SJCRH30 (cell line): ENCODE measurements around the gene ZNF469. TPM values are rescaled to one million over a fixed set of nuclear protein-coding genes. Genes with fewer than 3 reads are reported as not detected.

Experiments used
- DNase-seq, 2 experiments: peaks; one replicate each; pipeline ENCODE4 v3.0.0-alpha.2; 2015 to 2020
- H3K27ac ChIP-seq: fragments of 250-450 bp; sonication (Bioruptor Pico); 2 replicates; pipeline ENCODE4 v1.5.1; 2020; ENCODE audit warnings: mild to moderate bottlenecking, moderate library complexity
- H3K27me3 ChIP-seq: fragments of 250-450 bp; sonication (Bioruptor Pico); 2 replicates; pipeline ENCODE4 v1.5.1; 2020; ENCODE audit warnings: mild to moderate bottlenecking, moderate library complexity
- H3K36me3 ChIP-seq: fragments of 250-450 bp; sonication (Bioruptor Pico); 2 replicates; pipeline ENCODE4 v1.5.1; 2020; ENCODE audit warnings: mild to moderate bottlenecking, moderate library complexity
- H3K4me1 ChIP-seq: fragments of 250-450 bp; sonication (Bioruptor Pico); 2 replicates; pipeline ENCODE4 v1.5.1; 2020; ENCODE audit warnings: mild to moderate bottlenecking, moderate library complexity
- H3K4me3 ChIP-seq: fragments of 250-450 bp; sonication (Bioruptor Pico); 2 replicates; pipeline ENCODE4 v1.5.1; 2020; ENCODE audit warnings: mild to moderate bottlenecking, moderate library complexity
- H3K9me3 ChIP-seq: fragments of 250-450 bp; sonication (Bioruptor Pico); replicated peaks from 2 replicates; pipeline ENCODE4 v1.5.1; 2020; ENCODE audit warnings: mild to moderate bottlenecking, moderate library complexity
- total RNA-seq: library from RNA; depleted of rRNA; stranded (reverse); fragments of >200 nt; shearing (Covaris generic); gene quantifications from 2 replicates; pipeline ENCODE4 v1.2.3, GENCODE V29; 2014

ZNF469 gene
- total RNA-seq, 1 experiment from 2014 or later, result not detected

DNA sequence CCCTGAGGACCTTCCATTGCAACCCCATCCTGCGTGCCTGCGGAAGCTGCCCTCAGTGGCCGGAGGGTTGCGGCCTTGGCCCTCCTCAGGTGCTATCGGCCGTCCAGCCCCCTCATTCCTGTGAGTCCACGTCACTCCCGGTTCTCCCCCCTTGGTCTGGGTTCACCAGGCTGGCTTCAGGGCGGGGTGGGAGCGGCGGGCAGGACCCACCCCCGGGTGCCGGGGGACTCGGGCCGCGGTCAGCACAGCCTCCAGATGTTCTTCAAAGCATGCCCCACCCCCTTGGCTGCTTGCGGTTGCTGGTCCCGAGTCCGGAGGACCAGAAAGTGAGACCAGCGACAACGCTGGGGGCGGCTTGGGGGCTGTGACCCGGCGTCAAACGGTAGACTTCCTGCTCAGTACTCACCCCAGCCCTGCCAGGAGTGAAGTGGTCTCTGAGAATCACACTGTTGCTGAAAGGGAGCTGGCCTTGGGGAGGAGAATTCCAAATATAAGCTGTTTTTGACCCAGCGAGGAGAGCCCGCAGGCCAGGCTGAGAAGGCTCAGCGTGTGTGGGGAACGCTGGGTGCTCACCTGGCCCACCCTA is 4.5 kb downstream of the ZNF469 start:
- no peak overlapping the region for H3K4me3 ChIP-seq
- DNase-seq, result no peak
- no peaks in the 10 kb centered on the region for H3K27me3 ChIP-seq
- H3K4me1 ChIP-seq, result no peaks in the 10 kb centered on the region
- H3K27ac ChIP-seq, result no peak overlapping the region
- no peaks in the 10 kb centered on the region for H3K9me3 ChIP-seq
- H3K36me3 ChIP-seq, result no peaks in the 10 kb centered on the region

DNA sequence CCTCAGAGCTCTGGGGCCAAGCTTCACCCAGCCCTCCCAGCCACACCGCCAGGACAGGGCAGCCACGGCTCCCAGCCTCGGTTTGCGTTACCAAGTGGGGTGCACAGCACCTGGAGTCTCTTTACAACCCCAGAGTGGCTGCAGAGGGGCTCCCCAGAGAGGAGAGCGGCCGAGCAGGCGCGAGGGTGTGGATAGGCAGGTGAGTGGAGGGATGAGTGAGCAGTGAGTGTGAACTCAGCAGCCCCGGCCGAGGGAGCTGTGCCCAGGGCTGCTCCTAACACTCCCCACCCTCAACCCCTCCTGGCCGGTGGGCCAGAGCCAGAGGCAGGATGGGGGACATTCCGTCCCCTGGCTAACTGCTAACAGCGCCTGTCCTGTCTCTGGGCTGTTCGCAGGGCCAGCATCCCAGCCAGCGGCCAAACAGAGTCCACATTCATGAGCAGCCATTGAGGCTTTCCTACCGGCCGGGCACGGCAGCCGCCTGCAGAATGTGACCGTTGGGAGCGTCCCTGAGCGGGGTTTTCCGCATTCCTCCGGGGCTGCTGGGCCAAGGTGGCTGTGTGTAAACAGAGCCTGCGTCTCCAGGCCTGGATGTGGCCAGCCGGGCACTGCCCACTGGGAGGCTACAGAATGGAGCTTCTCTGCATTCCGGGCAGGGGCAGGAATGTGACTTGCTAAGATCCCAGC is 5.3 kb downstream of the ZNF469 start:
- H3K27me3 ChIP-seq, result no peaks in the 10 kb centered on the region
- no peaks in the 10 kb centered on the region for H3K4me1 ChIP-seq
- no peaks in the 10 kb centered on the region for H3K9me3 ChIP-seq
- no peak overlapping the region for H3K4me3 ChIP-seq
- DNase-seq, result no peak
- H3K27ac ChIP-seq, result no peak overlapping the region
- H3K36me3 ChIP-seq, result no peaks in the 10 kb centered on the region

DNA sequence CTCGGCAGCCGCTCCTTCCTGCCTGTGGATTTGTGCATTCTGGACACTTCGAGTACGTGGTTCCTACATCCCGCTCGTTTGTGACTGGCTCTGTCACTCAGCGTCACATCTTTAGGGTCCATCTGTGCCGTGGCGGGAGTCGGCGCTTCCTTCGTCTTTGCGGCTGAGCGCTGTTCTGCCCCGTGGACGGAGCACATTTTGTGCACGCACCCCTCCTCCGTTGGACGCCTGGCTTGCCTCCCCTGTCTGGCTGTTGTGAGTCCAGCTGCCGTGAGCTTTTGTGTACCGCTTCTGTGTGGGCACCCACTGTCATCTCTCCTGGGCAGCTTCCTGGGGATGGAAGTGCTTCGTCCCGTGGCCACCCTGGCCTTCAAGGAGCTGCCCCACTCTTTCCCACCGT is 6.4 kb downstream of the ZNF469 start:
- Histone ChIP-seq H3K9me3 (no peaks in the 10 kb centered on the region), H3K36me3 (no peaks in the 10 kb centered on the region), H3K4me1 (no peaks in the 10 kb centered on the region), H3K27ac (no peak overlapping the region), H3K27me3 (no peaks in the 10 kb centered on the region), H3K4me3 (no peak overlapping the region)
- DNase-seq, result no peak

- no peak for DNase-seq
- Histone ChIP-seq H3K36me3 (no peaks in the 10 kb centered on the region), H3K4me1 (no peaks in the 10 kb centered on the region), H3K4me3 (no peak overlapping the region), H3K27ac (no peak overlapping the region), H3K9me3 (no peaks in the 10 kb centered on the region), H3K27me3 (no peaks in the 10 kb centered on the region)
Measured at GRCh38 chr16:88389621-88390160, 6.9 kb downstream of the ZNF469 start.

DNA sequence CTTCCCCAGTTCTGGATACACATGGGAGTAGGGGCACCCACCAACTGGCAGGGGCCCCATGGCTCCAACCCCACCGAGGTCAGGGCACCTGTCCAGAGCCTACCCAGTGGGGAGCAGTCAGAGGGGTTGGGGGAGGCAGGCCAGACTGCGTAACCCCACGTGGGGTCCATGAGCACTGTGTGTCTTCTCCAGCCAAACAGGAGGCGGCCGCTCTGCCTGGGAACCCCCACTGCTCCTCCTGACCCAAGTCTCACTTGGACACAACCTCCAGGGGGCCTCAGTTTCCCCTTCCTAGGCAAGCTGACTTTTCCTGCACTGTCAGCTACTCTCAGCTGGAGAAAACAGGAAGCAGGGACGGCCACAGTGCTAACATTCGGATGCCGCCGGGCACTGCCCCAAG is 7.5 kb downstream of the ZNF469 start:
- Histone ChIP-seq H3K27ac (no peak overlapping the region), H3K27me3 (no peaks in the 10 kb centered on the region), H3K4me1 (no peaks in the 10 kb centered on the region), H3K36me3 (no peaks in the 10 kb centered on the region), H3K9me3 (no peaks in the 10 kb centered on the region), H3K4me3 (no peak overlapping the region)
- no peak for DNase-seq

- H3K4me1 ChIP-seq, result no peaks in the 10 kb centered on the region
- no peak overlapping the region for H3K27ac ChIP-seq
- DNase-seq, result no peak
- H3K36me3 ChIP-seq, result no peaks in the 10 kb centered on the region
- no peaks in the 10 kb centered on the region for H3K9me3 ChIP-seq
- H3K4me3 ChIP-seq, result no peak overlapping the region
- H3K27me3 ChIP-seq, result no peaks in the 10 kb centered on the region
Measured at GRCh38 chr16:88390735-88391134, 8.0 kb downstream of the ZNF469 start.

DNA sequence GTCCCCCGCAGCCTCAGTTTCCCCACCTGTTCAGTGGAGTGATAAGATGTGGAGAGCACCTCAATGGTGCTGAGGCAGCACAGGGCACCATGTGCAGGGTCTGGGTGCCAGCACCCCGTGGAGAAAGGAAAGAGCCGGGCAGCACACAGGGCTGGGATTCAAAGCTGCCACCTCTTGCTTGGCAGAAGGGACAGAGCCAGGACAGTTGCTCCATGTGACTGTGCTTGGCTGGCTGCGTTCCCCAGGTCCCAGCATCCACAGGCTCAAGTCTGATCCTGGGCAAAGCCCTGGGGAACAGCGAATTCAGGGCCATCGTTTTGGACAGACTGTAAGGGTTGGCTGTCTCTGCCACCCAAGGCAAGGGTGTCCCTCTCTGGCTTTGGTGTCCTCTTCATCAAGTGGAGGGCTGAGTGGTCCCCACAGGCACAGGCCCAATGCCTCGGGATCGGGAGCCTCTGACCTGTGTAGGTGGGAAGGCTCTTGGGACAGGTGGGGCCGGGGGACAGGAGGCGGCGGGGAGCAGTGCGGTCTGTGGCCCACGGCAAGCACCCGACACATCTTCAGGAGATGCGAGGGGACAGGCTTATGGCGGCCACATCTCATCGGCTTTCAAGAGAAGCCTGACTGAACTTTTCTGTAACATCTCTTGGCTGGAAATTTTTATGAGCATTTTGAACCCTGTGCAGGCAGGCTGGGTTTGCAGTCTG is 8.5 kb downstream of the ZNF469 start:
- H3K27me3 ChIP-seq, result no peaks in the 10 kb centered on the region
- no peak overlapping the region for H3K27ac ChIP-seq
- no peaks in the 10 kb centered on the region for H3K36me3 ChIP-seq
- H3K9me3 ChIP-seq, result no peaks in the 10 kb centered on the region
- no peak overlapping the region for H3K4me3 ChIP-seq
- no peak for DNase-seq
- no peaks in the 10 kb centered on the region for H3K4me1 ChIP-seq

- H3K4me1 ChIP-seq, result no peaks in the 10 kb centered on the region
- no peaks in the 10 kb centered on the region for H3K9me3 ChIP-seq
- no peak for DNase-seq
- no peak overlapping the region for H3K4me3 ChIP-seq
- H3K27me3 ChIP-seq, result 0 out of 2 replicates have a peak, but pooled peaks cover under 1% of the 10 kb centered on the region
- no peak overlapping the region for H3K27ac ChIP-seq
- H3K36me3 ChIP-seq, result no peaks in the 10 kb centered on the region
Measured at GRCh38 chr16:88392111-88392510, 9.4 kb downstream of the ZNF469 start.

DNA sequence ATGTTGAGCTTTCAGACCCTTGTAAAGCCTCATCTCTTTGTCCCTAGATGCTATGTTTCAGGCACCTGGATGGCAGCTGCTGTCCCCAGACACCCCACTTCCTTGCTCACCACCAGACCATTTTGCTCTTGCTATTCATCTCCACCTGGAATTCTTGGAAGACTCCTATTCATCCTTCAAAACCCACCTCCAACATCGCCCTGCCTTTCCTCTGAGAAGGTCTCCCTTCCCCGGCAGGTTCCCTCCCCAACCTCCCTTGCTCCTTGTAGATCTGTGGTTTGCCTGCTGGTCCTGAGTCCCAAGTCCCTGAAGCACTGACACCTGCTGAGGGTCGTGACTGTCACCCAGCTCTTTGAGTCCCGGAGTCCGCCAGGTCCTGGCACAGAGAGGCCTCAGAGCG is 9.9 kb downstream of the ZNF469 start:
- H3K27me3 ChIP-seq, result peaks cover 2% of the 10 kb centered on the region; the same call in 1 of the 2 replicates
- H3K27ac ChIP-seq, result no peak overlapping the region

GRCh38 chr16:88393034-88393433 is 10.3 kb downstream of the ZNF469 start:
- Histone ChIP-seq H3K9me3 (no peaks in the 10 kb centered on the region), H3K27ac (no peak overlapping the region), H3K27me3 (peaks cover 2% of the 10 kb centered on the region; the same call in 1 of the 2 replicates), H3K36me3 (no peaks in the 10 kb centered on the region), H3K4me1 (no peaks in the 10 kb centered on the region), H3K4me3 (no peak overlapping the region)
- no peak for DNase-seq

More for the DNA sequence above, 9.9 kb downstream of the ZNF469 start:
- no peak for DNase-seq
- no peak overlapping the region for H3K4me3 ChIP-seq
- H3K36me3 ChIP-seq, result no peaks in the 10 kb centered on the region
- no peaks in the 10 kb centered on the region for H3K4me1 ChIP-seq
- no peaks in the 10 kb centered on the region for H3K9me3 ChIP-seq

DNA sequence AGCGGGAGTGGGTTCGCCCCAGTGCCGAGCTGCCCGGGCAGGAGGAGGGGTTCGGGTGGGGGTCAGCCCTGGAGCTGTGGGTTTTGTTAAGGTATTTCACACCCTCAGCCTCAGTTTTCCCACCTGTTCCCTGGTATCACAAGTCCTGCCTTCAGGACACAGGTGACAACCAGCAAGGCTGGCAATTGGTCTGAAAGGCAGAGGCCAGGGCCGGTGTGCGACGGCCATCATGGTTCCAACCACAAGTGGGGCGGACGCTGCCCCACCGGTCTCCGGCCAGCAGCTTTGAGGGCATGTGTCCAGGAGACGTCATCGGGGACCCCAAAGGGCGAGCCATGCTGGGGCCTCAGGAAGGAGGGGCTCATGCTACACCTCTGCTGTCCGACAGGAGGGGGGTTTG is 10.8 kb downstream of the ZNF469 start:
- Histone ChIP-seq H3K36me3 (no peaks in the 10 kb centered on the region), H3K27ac (no peak overlapping the region), H3K4me1 (no peaks in the 10 kb centered on the region), H3K9me3 (no peaks in the 10 kb centered on the region), H3K27me3 (peaks cover 2% of the 10 kb centered on the region; the same call in 1 of the 2 replicates), H3K4me3 (no peak overlapping the region)
- no peak for DNase-seq

GRCh38 chr16:88394426-88394825 is 11.7 kb downstream of the ZNF469 start:
- Histone ChIP-seq H3K27ac (no peak overlapping the region), H3K9me3 (no peaks in the 10 kb centered on the region), H3K27me3 (peaks cover 2% of the 10 kb centered on the region; the same call in 1 of the 2 replicates), H3K36me3 (no peaks in the 10 kb centered on the region), H3K4me1 (no peaks in the 10 kb centered on the region), H3K4me3 (no peak overlapping the region)
- DNase-seq, result no peak

- H3K36me3 ChIP-seq, result no peaks in the 10 kb centered on the region
- H3K4me1 ChIP-seq, result no peaks in the 10 kb centered on the region
- DNase-seq, result no peak
- no peak overlapping the region for H3K4me3 ChIP-seq
- H3K27me3 ChIP-seq, result peaks cover 2% of the 10 kb centered on the region; the same call in 1 of the 2 replicates
- no peak overlapping the region for H3K27ac ChIP-seq
- no peaks in the 10 kb centered on the region for H3K9me3 ChIP-seq
Measured at GRCh38 chr16:88395669-88396584, 13.2 kb downstream of the ZNF469 start.

DNA sequence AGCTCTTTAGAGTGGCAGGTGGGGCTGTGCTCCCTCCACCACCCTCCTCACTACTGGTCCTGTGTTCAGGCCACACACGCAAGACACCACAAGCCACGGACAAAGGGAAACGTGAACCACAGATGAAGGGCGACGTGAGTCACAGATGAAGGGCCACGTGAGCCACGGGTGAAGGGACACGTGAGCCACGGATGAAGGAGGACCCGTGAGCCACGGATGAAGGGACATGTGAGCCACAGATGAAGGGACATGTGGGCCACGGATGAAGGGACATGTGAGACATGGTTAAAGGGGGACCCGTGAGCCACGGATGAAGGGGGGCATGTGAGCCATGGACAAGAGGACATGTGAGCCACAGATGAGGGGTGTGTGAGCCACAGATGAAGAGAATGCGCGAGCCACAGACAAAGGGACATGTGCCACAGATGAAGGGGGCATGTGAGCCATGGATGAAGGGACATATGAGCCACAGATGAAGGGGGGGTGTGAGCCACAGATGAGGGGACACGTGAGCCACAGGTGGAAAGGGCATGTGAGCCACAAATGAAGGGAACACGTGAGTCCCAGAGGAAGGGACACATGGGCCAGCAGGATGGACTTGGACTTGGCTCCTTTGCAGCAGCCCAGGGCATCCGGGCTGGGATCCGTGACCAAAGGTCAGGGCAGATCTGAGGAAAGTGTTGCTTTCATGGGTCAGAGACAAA is 15.6 kb downstream of the ZNF469 start:
- Histone ChIP-seq H3K27ac (no peak overlapping the region), H3K4me3 (no peak overlapping the region), H3K27me3 (peaks cover 2% of the 10 kb centered on the region; the same call in 1 of the 2 replicates), H3K36me3 (no peaks in the 10 kb centered on the region), H3K4me1 (no peaks in the 10 kb centered on the region), H3K9me3 (no peaks in the 10 kb centered on the region)
- no peak for DNase-seq
